BLaER1 (cell line): Measurements from ENCODE around the gene MUC4.
"Not testable (repeated sequence)": the region's sequence is repeated elsewhere in the genome, so short reads cannot be mapped to it uniquely, and the experiment has no call there.

Source experiments
- H3K27ac ChIP-seq: shearing (Covaris generic); formaldehyde crosslinking; 2 replicates; pipeline ENCODE4 v1.8.1; 2022
- H3K27me3 ChIP-seq: shearing (Covaris generic); formaldehyde crosslinking; 2 replicates; pipeline ENCODE4 v1.8.1; 2022
- H3K36me3 ChIP-seq: shearing (Covaris generic); formaldehyde crosslinking; 2 replicates; pipeline ENCODE4 v1.8.1; 2022
- H3K4me1 ChIP-seq: shearing (Covaris generic); formaldehyde crosslinking; 2 replicates; pipeline ENCODE4 v1.8.1; 2022
- H3K4me2 ChIP-seq: shearing (Covaris generic); formaldehyde crosslinking; 2 replicates; pipeline ENCODE4 v1.8.1; 2022
- H3K4me3 ChIP-seq: shearing (Covaris generic); formaldehyde crosslinking; 2 replicates; pipeline ENCODE4 v1.8.1; 2022
- H3K9ac ChIP-seq: shearing (Covaris generic); formaldehyde crosslinking; 2 replicates; pipeline ENCODE4 v1.8.1; 2022
- H3K9me3 ChIP-seq: shearing (Covaris generic); formaldehyde crosslinking; 2 replicates; pipeline ENCODE4 v1.8.1; 2022
- H4K20me1 ChIP-seq: shearing (Covaris generic); formaldehyde crosslinking; 2 replicates; pipeline ENCODE4 v1.8.1; 2022
- Cebpa-rat ChIP-seq: shearing (Covaris generic); IDR thresholded peaks from 2 replicates; pipeline ENCODE4 v1.8.1; 2022

Gene MUC4

GRCh38 chr3:195731356-195731905, 80.3 kb downstream of the MUC4 start:
- Histone ChIP-seq H3K4me2 (no peak overlapping the region), H3K4me1 (peaks cover 11% of the 10 kb centered on the region; the same call in 1 of the 2 replicates), H3K27me3 (no peaks in the 10 kb centered on the region), H3K36me3 (peaks cover 27% of the 10 kb centered on the region; the same call in 1 of the 2 replicates), H3K9me3 (no peaks in the 10 kb centered on the region), H3K27ac (no peak overlapping the region), H3K4me3 (no peak overlapping the region), H3K9ac (no peak overlapping the region), H4K20me1 (no peaks in the 10 kb centered on the region)
- no peak for TF ChIP-seq Cebpa-rat

GRCh38 chr3:195729476-195730251, 82.1 kb downstream of the MUC4 start:
- Histone ChIP-seq H3K4me3 (no peak overlapping the region), H3K27me3 (no peaks in the 10 kb centered on the region), H3K36me3 (peaks cover 27% of the 10 kb centered on the region; the same call in 1 of the 2 replicates), H4K20me1 (no peaks in the 10 kb centered on the region), H3K9ac (no peak overlapping the region), H3K9me3 (no peaks in the 10 kb centered on the region), H3K4me2 (no peak overlapping the region), H3K4me1 (peaks cover 18% of the 10 kb centered on the region), H3K27ac (no peak overlapping the region)
- no peak for TF ChIP-seq Cebpa-rat

GRCh38 chr3:195728789-195729188, 82.9 kb downstream of the MUC4 start:
- H3K27me3 ChIP-seq, H3K27ac ChIP-seq, H3K9ac ChIP-seq, H3K9me3 ChIP-seq, H4K20me1 ChIP-seq, H3K4me2 ChIP-seq, H3K4me3 ChIP-seq: not testable (repeated sequence)
- Histone ChIP-seq H3K36me3 (peaks cover 27% of the 10 kb centered on the region; the same call in 1 of the 2 replicates), H3K4me1 (peaks cover 18% of the 10 kb centered on the region)

- Histone ChIP-seq H3K27me3 (no peaks in the 10 kb centered on the region), H3K9ac (0 out of 2 replicates have a peak overlapping the region, but pooled peaks have one; percentile 1), H3K4me1 (peaks cover 18% of the 10 kb centered on the region), H3K9me3 (no peaks in the 10 kb centered on the region), H3K36me3 (peaks cover 19% of the 10 kb centered on the region; the same call in 1 of the 2 replicates), H3K27ac (no peak overlapping the region), H4K20me1 (no peaks in the 10 kb centered on the region), H3K4me3 (no peak overlapping the region), H3K4me2 (no peak overlapping the region; the same call in 1 of the 2 replicates)
- TF ChIP-seq Cebpa-rat, result no peak
Measured at GRCh38 chr3:195727606-195728195, 84.0 kb downstream of the MUC4 start.

GRCh38 chr3:195725916-195726740, 85.6 kb downstream of the MUC4 start:
- H3K9ac ChIP-seq, H3K27me3 ChIP-seq, H3K9me3 ChIP-seq, H3K27ac ChIP-seq, H4K20me1 ChIP-seq, H3K4me3 ChIP-seq, H3K4me2 ChIP-seq: not testable (repeated sequence)
- Histone ChIP-seq H3K36me3 (peaks cover 17% of the 10 kb centered on the region; the same call in 1 of the 2 replicates), H3K4me1 (peaks cover 18% of the 10 kb centered on the region)

- not testable (repeated sequence) for H3K9ac ChIP-seq, H3K36me3 ChIP-seq, H3K9me3 ChIP-seq, H3K27me3 ChIP-seq, H4K20me1 ChIP-seq, H3K4me3 ChIP-seq, H3K4me2 ChIP-seq, H3K27ac ChIP-seq
- peaks cover 22% of the 10 kb centered on the region for H3K4me1 ChIP-seq
Measured at GRCh38 chr3:195724363-195724762, 87.4 kb downstream of the MUC4 start.

- not testable (repeated sequence) for H3K9ac ChIP-seq, H4K20me1 ChIP-seq, H3K4me2 ChIP-seq, H3K4me3 ChIP-seq, H3K36me3 ChIP-seq, H3K9me3 ChIP-seq, H3K27ac ChIP-seq, H3K27me3 ChIP-seq
- peaks cover 21% of the 10 kb centered on the region for H3K4me1 ChIP-seq
Measured at GRCh38 chr3:195722996-195723345, 88.8 kb downstream of the MUC4 start.

GRCh38 chr3:195722139-195722995, 89.4 kb downstream of the MUC4 start:
- H3K4me3 ChIP-seq, H3K36me3 ChIP-seq, H3K9ac ChIP-seq, H3K27ac ChIP-seq, H4K20me1 ChIP-seq, H3K9me3 ChIP-seq, H3K4me2 ChIP-seq, H3K27me3 ChIP-seq: not testable (repeated sequence)
- H3K4me1 ChIP-seq, result peaks cover 15% of the 10 kb centered on the region

GRCh38 chr3:195720831-195721506, 90.8 kb downstream of the MUC4 start, which contains the start of gene MUC20:
TSS of gene MUC20 (plus strand) at chr3:195720978. CDS start at chr3:195721008, 30 bp downstream.
- peaks cover 16% of the 10 kb centered on the region for H3K9me3 ChIP-seq
- H3K9ac ChIP-seq, H3K27me3 ChIP-seq, H3K36me3 ChIP-seq, H3K27ac ChIP-seq, H4K20me1 ChIP-seq, H3K4me3 ChIP-seq, H3K4me1 ChIP-seq: not testable (repeated sequence)
- H3K4me2 ChIP-seq, result 0 out of 2 replicates have a peak within 1 kb of the TSS, but pooled peaks have one; percentile 22

- not testable (repeated sequence) for H3K9ac ChIP-seq, H3K4me3 ChIP-seq, H3K4me2 ChIP-seq, H3K4me1 ChIP-seq, H4K20me1 ChIP-seq, H3K27me3 ChIP-seq, H3K27ac ChIP-seq
- H3K36me3 ChIP-seq, result peaks cover 18% of the 10 kb centered on the region
- H3K9me3 ChIP-seq, result peaks cover 29% of the 10 kb centered on the region
Measured at GRCh38 chr3:195719514-195720254, 92.0 kb downstream of the MUC4 start.
